ENCODE measurements around the gene POU1F1.

POU1F1 gene

DNA sequence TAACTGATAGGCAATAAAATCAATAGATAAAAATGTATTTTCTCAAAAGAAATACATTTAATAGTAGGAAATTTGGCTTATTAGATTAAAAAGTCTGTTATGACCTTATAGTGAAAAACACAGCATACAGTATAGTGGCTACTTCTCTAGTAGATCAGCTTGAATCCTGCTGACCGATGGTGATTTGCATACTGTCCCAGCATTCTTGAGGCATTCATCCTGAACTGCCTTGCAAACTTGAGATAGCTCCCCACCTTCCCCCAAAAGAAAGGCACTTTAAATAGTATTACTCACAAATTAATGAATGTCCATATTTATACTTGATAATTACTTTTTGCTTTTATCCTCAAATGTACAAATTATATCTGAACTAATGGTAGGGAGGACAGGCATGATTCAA lies 42.6 kb downstream of the POU1F1 start:
- DNase-seq (ENCODE audit: low read depth): no peak
- TF ChIP-seq, protein P1, sequence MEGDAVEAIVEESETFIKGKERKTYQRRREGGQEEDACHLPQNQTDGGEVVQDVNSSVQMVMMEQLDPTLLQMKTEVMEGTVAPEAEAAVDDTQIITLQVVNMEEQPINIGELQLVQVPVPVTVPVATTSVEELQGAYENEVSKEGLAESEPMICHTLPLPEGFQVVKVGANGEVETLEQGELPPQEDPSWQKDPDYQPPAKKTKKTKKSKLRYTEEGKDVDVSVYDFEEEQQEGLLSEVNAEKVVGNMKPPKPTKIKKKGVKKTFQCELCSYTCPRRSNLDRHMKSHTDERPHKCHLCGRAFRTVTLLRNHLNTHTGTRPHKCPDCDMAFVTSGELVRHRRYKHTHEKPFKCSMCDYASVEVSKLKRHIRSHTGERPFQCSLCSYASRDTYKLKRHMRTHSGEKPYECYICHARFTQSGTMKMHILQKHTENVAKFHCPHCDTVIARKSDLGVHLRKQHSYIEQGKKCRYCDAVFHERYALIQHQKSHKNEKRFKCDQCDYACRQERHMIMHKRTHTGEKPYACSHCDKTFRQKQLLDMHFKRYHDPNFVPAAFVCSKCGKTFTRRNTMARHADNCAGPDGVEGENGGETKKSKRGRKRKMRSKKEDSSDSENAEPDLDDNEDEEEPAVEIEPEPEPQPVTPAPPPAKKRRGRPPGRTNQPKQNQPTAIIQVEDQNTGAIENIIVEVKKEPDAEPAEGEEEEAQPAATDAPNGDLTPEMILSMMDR (conservative IDR thresholded peaks at IDR 0.05; ENCODE audit: low read depth, low read length): no peak
- H3K4me3 ChIP-seq (ENCODE audit: low read depth, low read length): no peak overlapping the region

- TF ChIP-seq, protein P1 (conservative IDR thresholded peaks at IDR 0.05; ENCODE audit: low read depth, low read length): no peak
- no peak for DNase-seq (ENCODE audit: low read depth)
- H3K4me3 ChIP-seq (ENCODE audit: low read depth, low read length): no peak overlapping the region
Observed at GRCh38 chr3:87229113-87229512, 47.3 kb downstream of the POU1F1 start.

DNA sequence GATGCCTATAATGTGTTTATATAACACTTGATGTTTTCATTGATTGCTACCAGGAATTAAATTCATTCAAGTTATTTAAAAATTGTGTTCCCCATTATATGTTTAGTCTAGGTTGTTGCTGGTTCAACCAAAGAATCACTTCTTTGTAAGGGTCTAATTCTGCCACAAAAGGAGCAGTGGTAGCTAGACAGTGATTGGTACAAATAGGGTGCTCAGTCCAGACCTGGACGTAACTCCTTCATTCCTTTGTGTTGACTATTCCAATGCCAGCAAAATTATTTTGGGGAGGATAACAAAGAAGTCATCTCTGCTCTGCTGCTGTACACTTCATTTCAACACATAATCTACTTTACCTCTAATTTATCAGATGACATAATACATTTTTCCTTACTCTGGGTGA lies 48.1 kb downstream of the POU1F1 start:
- H3K4me3 ChIP-seq (ENCODE audit: low read depth, low read length): peak overlapping the region; percentile 95
- DNase-seq (ENCODE audit: low read depth): peak; percentile 39
- TF ChIP-seq, protein P1 (conservative IDR thresholded peaks at IDR 0.05; ENCODE audit: low read depth, low read length): no peak

- TF ChIP-seq, protein P1 (conservative IDR thresholded peaks at IDR 0.05; ENCODE audit: low read depth, low read length): no peak
- peak overlapping the region; percentile 95 for H3K4me3 ChIP-seq (ENCODE audit: low read depth, low read length)
- no peak for DNase-seq (ENCODE audit: low read depth)
Observed at GRCh38 chr3:87227835-87228144, 48.6 kb downstream of the POU1F1 start.

- TF ChIP-seq, protein P1 (conservative IDR thresholded peaks at IDR 0.05; ENCODE audit: low read depth, low read length): no peak
- peak; percentile 95 for DNase-seq (ENCODE audit: low read depth)
- peak within 1 kb of the TSS; percentile 95 for H3K4me3 ChIP-seq (ENCODE audit: low read depth, low read length)
Observed at GRCh38 chr3:87227104-87227834, 49.1 kb downstream of the POU1F1 start, which contains the start of gene CHMP2B. Gene CHMP2B (plus strand): TSS chr3:87227309. CDS start chr3:87227523, 214 bp downstream.

GRCh38 chr3:87225659-87226058 lies 50.7 kb downstream of the POU1F1 start:
- no peak overlapping the region for H3K4me3 ChIP-seq (ENCODE audit: low read depth, low read length)
- no peak for DNase-seq (ENCODE audit: low read depth)
- TF ChIP-seq, protein P1 (conservative IDR thresholded peaks at IDR 0.05; ENCODE audit: low read depth, low read length): no peak

DNA sequence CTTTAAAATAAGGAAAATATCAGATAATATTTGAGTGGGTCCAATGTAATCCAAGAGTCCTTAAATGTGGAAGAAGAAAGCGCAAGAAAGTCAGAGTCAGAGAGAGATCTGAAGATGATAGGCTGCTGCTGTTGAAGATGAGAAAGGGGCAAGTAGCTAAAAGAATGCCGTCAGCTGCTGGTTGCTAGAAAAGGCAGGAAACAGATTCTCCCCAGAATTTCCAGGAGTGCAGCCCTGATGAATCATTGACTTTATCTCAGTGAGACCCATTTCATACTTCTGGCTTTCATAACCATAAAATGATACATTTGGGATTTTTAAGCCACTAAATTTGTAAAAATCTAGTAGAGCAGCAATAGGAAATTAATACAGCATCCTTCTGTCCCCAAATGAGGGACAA lies 56.8 kb downstream of the POU1F1 start:
- no peak overlapping the region for H3K4me3 ChIP-seq (ENCODE audit: low read depth, low read length)
- DNase-seq (ENCODE audit: low read depth): peak; percentile 46
- TF ChIP-seq, protein P1 (conservative IDR thresholded peaks at IDR 0.05; ENCODE audit: low read depth, low read length): no peak
